Tibial artery (tissue), 4 donors: Measurements from ENCODE around the gene CPNE1.
A peak's percentile ranks its signal among the peaks of the same experiment; 100 is the strongest.

ENCODE experiments used
- DNase-seq, 2 donors: peaks; one replicate each; pipeline ENCODE4 v3.0.0-alpha.2; 2019
- H3K27ac ChIP-seq, 2 donors: fragments of 200-600 bp; sonication (generic) in 1 of 2; 1 replicate in 1 of 2; 2 replicates in 1 of 2; pipeline ENCODE4 v1.5.1; 2018 to 2019; ENCODE audit warnings: mild to moderate bottlenecking in 1 of 2
- H3K27me3 ChIP-seq, 2 donors: fragments of 200-600 bp; sonication (generic) in 1 of 2; one replicate each; pipeline versions ENCODE4 v1.5.1 to v1.6.0; 2016 to 2019
- H3K36me3 ChIP-seq, 3 donors: fragments of 200-600 bp; sonication (generic) in 2 of 3; one replicate each; pipeline ENCODE4 v1.5.1; 2016 to 2019; ENCODE audit warnings: mild to moderate bottlenecking in 2 of 3
- H3K4me1 ChIP-seq, 4 donors: fragments of 200-600 bp; sonication (generic) in 2 of 4; 1 replicate in 3 of 4; 2 replicates in 1 of 4; pipeline ENCODE4 v1.5.1; 2016 to 2019
- H3K4me3 ChIP-seq, 2 donors: fragments of 200-600 bp; sonication (generic) in 1 of 2; 1 replicate in 1 of 2; 2 replicates in 1 of 2; pipeline ENCODE4 v1.5.1; 2018 to 2019; ENCODE audit warnings: mild to moderate bottlenecking in 2 of 2
- H3K9me3 ChIP-seq, 3 donors: fragments of 200-600 bp; sonication (generic) in 1 of 3; one replicate each; pipeline ENCODE4 v1.5.1; 2016 to 2019
- CTCF ChIP-seq, 2 experiments: fragments of 200-600 bp in 1 of 2; fragments of 450-650 bp in 1 of 2; IDR thresholded peaks; one replicate each; pipeline ENCODE4 v1.5.1; 2017 to 2019; ENCODE audit warnings: antibody characterized with exemption in 2 of 2, mild to moderate bottlenecking in 1 of 2, moderate library complexity in 1 of 2
- intact Hi-C: fragments of 100-400 bp; cut with DNase I; formaldehyde crosslinking; loops from one replicate; pipeline ENCODE4 v1.15.0; 2023; ENCODE audit warnings: low total_unique reads

Gene CPNE1

GRCh38 chr20:35582741-35583404, 81.8 kb downstream of the CPNE1 start:
- Histone ChIP-seq H3K4me1 (no peaks in the 10 kb centered on the region), H3K27me3 (peaks cover 0 to 7% of the 10 kb centered on the region in 2 donors), H3K36me3 (no peaks in the 10 kb centered on the region), H3K4me3 (no peak overlapping the region), H3K27ac (no peak overlapping the region), H3K9me3 (no peaks in the 10 kb centered on the region)
- intact Hi-C loops = no loop called here
- no peak for TF ChIP-seq CTCF (IDR thresholded peaks at IDR 0.05)
- DNase-seq = no peak

DNA sequence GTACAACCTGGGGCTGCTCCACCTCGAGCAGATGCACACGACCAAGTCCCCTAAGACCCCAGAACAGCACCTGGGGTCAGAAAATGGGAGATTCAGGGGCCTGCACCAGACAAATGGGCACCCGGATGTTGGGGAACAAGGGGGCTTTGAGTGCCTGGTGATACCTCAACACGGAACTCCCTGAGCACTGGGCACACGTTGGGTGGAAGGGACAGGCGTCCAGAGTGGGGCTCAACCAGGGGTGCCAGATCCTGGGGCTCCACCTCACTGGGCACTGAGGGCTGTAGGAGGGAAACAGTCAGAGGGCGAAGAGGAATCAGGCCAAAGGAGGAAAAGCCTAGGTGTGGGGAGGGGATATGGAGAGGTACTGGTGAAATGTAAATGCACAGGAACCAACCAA, 82.6 kb downstream of the CPNE1 start:
- Histone ChIP-seq H3K4me3 (no peak overlapping the region), H3K36me3 (no peaks in the 10 kb centered on the region), H3K4me1 (no peaks in the 10 kb centered on the region), H3K9me3 (no peaks in the 10 kb centered on the region), H3K27ac (no peak overlapping the region), H3K27me3 (peaks cover 0 to 7% of the 10 kb centered on the region in 2 donors)
- no peak for TF ChIP-seq CTCF (IDR thresholded peaks at IDR 0.05)
- intact Hi-C loops = no loop called here
- DNase-seq = no peak

DNA sequence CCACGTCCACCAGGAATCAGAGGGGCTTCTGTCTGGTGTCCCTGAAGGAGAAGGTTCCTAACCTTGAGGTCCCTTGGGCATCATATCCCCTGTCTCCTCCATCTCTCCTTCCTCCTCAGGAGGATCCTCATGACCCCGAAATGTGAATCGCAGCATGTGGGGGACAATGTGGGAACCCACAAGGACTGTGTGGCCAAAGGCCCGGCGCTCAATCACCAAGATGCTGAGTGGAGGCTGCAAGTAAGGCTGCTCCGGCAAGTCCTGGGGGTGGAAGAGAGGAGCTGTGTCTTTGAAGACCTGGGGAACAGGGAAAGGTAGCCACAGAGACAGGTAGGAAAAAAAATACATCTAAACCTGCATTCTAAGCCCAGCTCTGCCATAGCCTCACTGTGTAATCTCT, 85.5 kb downstream of the CPNE1 start:
- H3K27ac ChIP-seq = no peak overlapping the region
- no peak overlapping the region for H3K4me3 ChIP-seq
- H3K36me3 ChIP-seq = no peaks in the 10 kb centered on the region
- H3K27me3 ChIP-seq = peaks cover 0 to 7% of the 10 kb centered on the region in 2 donors
- H3K9me3 ChIP-seq = no peaks in the 10 kb centered on the region
- DNase-seq = no peak
- H3K4me1 ChIP-seq = no peaks in the 10 kb centered on the region
- TF ChIP-seq CTCF (IDR thresholded peaks at IDR 0.05) = no peak
- intact Hi-C loops = no loop called here

- H3K9me3 ChIP-seq = no peaks in the 10 kb centered on the region
- TF ChIP-seq CTCF (IDR thresholded peaks at IDR 0.05) = no peak
- no peaks in the 10 kb centered on the region for H3K4me1 ChIP-seq
- H3K27ac ChIP-seq = no peak overlapping the region
- H3K27me3 ChIP-seq = peaks cover 0 to 7% of the 10 kb centered on the region in 2 donors
- H3K4me3 ChIP-seq = no peak overlapping the region
- no peaks in the 10 kb centered on the region for H3K36me3 ChIP-seq
- DNase-seq = no peak
- intact Hi-C loops = no loop called here
Observed at GRCh38 chr20:35578469-35578868, 86.2 kb downstream of the CPNE1 start.

DNA sequence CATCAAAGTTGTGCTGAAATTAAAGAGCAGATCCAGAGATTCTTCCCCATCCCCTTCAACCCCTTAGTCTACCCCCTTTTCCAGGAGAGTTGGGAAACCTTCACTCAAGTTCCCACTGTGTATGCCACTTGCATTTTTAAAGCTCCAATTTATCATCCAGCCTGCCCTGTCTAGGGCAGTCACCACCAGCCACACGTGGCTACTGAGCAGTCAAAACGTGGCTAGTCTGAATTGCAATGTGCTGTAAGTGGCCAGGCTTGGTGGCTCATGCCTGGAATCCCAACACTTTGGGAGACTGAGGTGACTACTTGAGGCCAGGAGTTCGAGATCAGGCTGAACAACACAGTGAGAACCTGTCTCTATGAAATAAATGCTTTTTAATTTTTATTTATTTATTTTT, 87.9 kb downstream of the CPNE1 start:
- H3K36me3 ChIP-seq = no peaks in the 10 kb centered on the region
- peak in 1 of 2 donors; percentile 52 for DNase-seq
- no peak overlapping the region for H3K4me3 ChIP-seq
- peaks cover 0 to 7% of the 10 kb centered on the region in 2 donors for H3K27me3 ChIP-seq
- H3K4me1 ChIP-seq = no peaks in the 10 kb centered on the region
- peaks cover 0 to 8% (median 4%) of the 10 kb centered on the region in 3 donors for H3K9me3 ChIP-seq
- TF ChIP-seq CTCF (IDR thresholded peaks at IDR 0.05) = no peak
- no peak overlapping the region for H3K27ac ChIP-seq
- intact Hi-C loops = no loop called here
